Measurements from ENCODE around the gene FHL2.

DNA sequence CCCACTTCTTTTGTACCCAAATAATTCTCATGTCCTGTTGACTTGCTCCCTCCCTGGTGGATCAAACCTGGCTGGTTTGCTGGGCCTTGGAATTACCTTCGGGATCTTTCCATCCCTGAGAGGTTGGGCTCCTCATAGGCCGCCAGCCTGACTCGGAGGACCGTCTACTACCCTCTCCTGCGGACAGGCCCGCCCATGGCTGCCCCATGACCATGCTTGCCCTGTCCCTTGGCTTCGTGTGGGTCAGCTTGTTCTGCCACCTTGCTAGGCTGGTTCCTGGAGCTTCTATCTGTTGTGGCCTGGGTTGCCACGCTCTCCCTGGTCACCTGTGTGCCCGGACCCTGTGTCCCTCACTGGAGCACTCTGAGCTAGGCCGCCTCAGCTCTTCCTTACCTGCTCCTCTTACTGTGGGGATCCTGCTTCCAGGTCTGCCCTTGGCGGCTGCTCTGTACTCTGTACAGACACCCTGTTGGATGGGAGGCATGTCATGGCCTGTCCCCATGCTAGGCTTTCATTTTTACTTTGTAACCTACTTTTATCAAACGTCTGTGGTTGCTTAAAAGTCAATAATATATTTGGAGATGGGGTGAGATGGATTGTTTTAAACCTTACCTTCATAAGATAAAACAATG is 29.7 kb upstream of the FHL2 start:
- TF ChIP-seq, protein P1, sequence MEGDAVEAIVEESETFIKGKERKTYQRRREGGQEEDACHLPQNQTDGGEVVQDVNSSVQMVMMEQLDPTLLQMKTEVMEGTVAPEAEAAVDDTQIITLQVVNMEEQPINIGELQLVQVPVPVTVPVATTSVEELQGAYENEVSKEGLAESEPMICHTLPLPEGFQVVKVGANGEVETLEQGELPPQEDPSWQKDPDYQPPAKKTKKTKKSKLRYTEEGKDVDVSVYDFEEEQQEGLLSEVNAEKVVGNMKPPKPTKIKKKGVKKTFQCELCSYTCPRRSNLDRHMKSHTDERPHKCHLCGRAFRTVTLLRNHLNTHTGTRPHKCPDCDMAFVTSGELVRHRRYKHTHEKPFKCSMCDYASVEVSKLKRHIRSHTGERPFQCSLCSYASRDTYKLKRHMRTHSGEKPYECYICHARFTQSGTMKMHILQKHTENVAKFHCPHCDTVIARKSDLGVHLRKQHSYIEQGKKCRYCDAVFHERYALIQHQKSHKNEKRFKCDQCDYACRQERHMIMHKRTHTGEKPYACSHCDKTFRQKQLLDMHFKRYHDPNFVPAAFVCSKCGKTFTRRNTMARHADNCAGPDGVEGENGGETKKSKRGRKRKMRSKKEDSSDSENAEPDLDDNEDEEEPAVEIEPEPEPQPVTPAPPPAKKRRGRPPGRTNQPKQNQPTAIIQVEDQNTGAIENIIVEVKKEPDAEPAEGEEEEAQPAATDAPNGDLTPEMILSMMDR (optimal IDR thresholded peaks at IDR 0.05 in 1 of 3, IDR thresholded peaks at IDR 0.05 in 1 of 3, conservative IDR thresholded peaks at IDR 0.05 in 1 of 3; ENCODE audit: extremely low read depth in 1 of 3, insufficient read depth in 2 of 3, low read length in 3 of 3) = no peak
- no peak for TF ChIP-seq EZH2 (IDR thresholded peaks at IDR 0.05; ENCODE audit: low read length)
